ENCODE results near the gene MRPL11.

GRCh38 chr11:66437979-66438503 is 607 bp downstream of the MRPL11 start:
- no peak for TF ChIP-seq CTCF (conservative IDR thresholded peaks at IDR 0.05; ENCODE audit: low read length)
- TF ChIP-seq EZH2phosphoT487 (IDR thresholded peaks at IDR 0.05; ENCODE audit: borderline replicate concordance): no peak
